Tibial nerve (tissue), 4 donors: ENCODE measurements around the gene ZNF431. TPM values are rescaled to one million over a fixed set of nuclear protein-coding genes. Genes with fewer than 3 reads are reported as not detected.

Source experiments
- DNase-seq, 2 donors: peaks; one replicate each; pipeline ENCODE4 v3.0.0-alpha.2; 2019; ENCODE audit warnings: low spot score in 2 of 2
- H3K27ac ChIP-seq, 4 donors: fragments of 200-600 bp; sonication (generic) in 3 of 4; one replicate each; pipeline ENCODE4 v1.5.1; 2017 to 2019; ENCODE audit warnings: mild to moderate bottlenecking in 1 of 4
- H3K27me3 ChIP-seq, 2 donors: fragments of 200-600 bp; sonication (generic) in 1 of 2; one replicate each; pipeline versions ENCODE4 v1.5.1 to v1.6.0; 2017 to 2019
- H3K36me3 ChIP-seq, 3 donors: fragments of 200-600 bp; sonication (generic); one replicate each; pipeline ENCODE4 v1.5.1; 2018 to 2019
- H3K4me1 ChIP-seq, 4 donors: fragments of 200-600 bp; sonication (generic) in 3 of 4; one replicate each; pipeline ENCODE4 v1.5.1; 2017 to 2019
- H3K4me3 ChIP-seq, 4 donors: fragments of 200-600 bp; sonication (generic) in 3 of 4; one replicate each; pipeline ENCODE4 v1.5.1; 2017 to 2019; ENCODE audit warnings: mild to moderate bottlenecking in 1 of 4, moderate library complexity in 1 of 4
- H3K9me3 ChIP-seq, 4 donors: fragments of 200-600 bp; sonication (generic) in 3 of 4; one replicate each; pipeline ENCODE4 v1.5.1; 2017 to 2019
- CTCF ChIP-seq, 5 experiments: fragments of 200-600 bp in 3 of 5; fragments of 450-650 bp in 2 of 5; sonication (generic) in 3 of 5; IDR thresholded peaks; one replicate each; pipeline ENCODE4 v1.5.1; 2016 to 2019; ENCODE audit warnings: antibody characterized with exemption in 5 of 5, mild to moderate bottlenecking in 3 of 5, moderate library complexity in 2 of 5
- EP300 ChIP-seq, 2 donors: sonication (generic); formaldehyde crosslinking; IDR thresholded peaks; one replicate each; pipeline ENCODE4 v1.6.1; 2017; ENCODE audit warnings: antibody characterized with exemption in 2 of 2, mild to moderate bottlenecking in 1 of 2
- POLR2A ChIP-seq, 2 donors: fragments of 450-650 bp; IDR thresholded peaks; one replicate each; pipeline ENCODE4 v1.6.1; 2017; ENCODE audit warnings: antibody characterized with exemption in 2 of 2, mild to moderate bottlenecking in 2 of 2, moderate library complexity in 2 of 2
- WGBS, 2 donors: methylation state at CpG; one replicate each; pipeline ENCODE4 v1.1.5; 2018; 5-methylcytosine and 5-hydroxymethylcytosine counted together
- total RNA-seq, 4 donors: library from RNA; depleted of rRNA; stranded (reverse); fragments of >200 nt; gene quantifications; one replicate each; pipeline ENCODE4 v1.1.0, GENCODE V29; 2016

ZNF431 gene
- total RNA-seq: 10 to 100 TPM in 3 of 4 donors, 1 to 10 TPM in 1; 5.9 to 20.4 (median 15.6) TPM

- no peaks in the 10 kb centered on the region for H3K27me3 ChIP-seq
- H3K9me3 ChIP-seq: no peaks in the 10 kb centered on the region
- peaks cover 0 to 16% (median 0%) of the 10 kb centered on the region in 4 donors for H3K4me1 ChIP-seq
- peaks cover 0 to 33% (median 3%) of the 10 kb centered on the region in 3 donors for H3K36me3 ChIP-seq
- H3K27ac ChIP-seq: peak within 1 kb of the TSS; percentile 61 to 88 (median 84)
- peak; percentile 87 to 92 for DNase-seq
- peak within 1 kb of the TSS; percentile 56 to 76 (median 74) for H3K4me3 ChIP-seq
- WGBS, 2 donors: 1 to 2% methylated on average over 23 to 29 of the region's 30 CpGs
- TF ChIP-seq EP300 (IDR thresholded peaks at IDR 0.05): peak in 1 of 2 donors; percentile 84
- peak; percentile 23 to 67 for TF ChIP-seq POLR2A (IDR thresholded peaks at IDR 0.05)
- peak in 1 of 5 experiments; percentile 13 for TF ChIP-seq CTCF (IDR thresholded peaks at IDR 0.05)
These were observed at the start of gene ZNF431 for GRCh38 chr19:21141787-21142464. Gene ZNF431 (plus strand): TSS chr19:21142040. CDS start chr19:21142184, 144 bp downstream.

- H3K4me3 ChIP-seq: no peak overlapping the region
- H3K9me3 ChIP-seq: no peaks in the 10 kb centered on the region
- no peak for DNase-seq
- H3K36me3 ChIP-seq: peaks cover 0 to 5% (median 0%) of the 10 kb centered on the region in 3 donors
- H3K27ac ChIP-seq: no peak overlapping the region
- H3K4me1 ChIP-seq: no peaks in the 10 kb centered on the region
- TF ChIP-seq EP300 (IDR thresholded peaks at IDR 0.05): no peak
- TF ChIP-seq CTCF (IDR thresholded peaks at IDR 0.05): no peak
- TF ChIP-seq POLR2A (IDR thresholded peaks at IDR 0.05): no peak
- H3K27me3 ChIP-seq: no peaks in the 10 kb centered on the region
These were observed 49.7 kb upstream of the ZNF431 start for GRCh38 chr19:21092109-21092508.

GRCh38 chr19:21094347-21095025, 47.4 kb upstream of the ZNF431 start:
- Histone ChIP-seq H3K4me3 (no peak overlapping the region), H3K36me3 (peaks cover 0 to 16% (median 0%) of the 10 kb centered on the region in 3 donors), H3K27ac (no peak overlapping the region), H3K27me3 (no peaks in the 10 kb centered on the region), H3K9me3 (no peaks in the 10 kb centered on the region), H3K4me1 (no peaks in the 10 kb centered on the region)
- no peak for DNase-seq
- WGBS, 2 donors: 85 to 90% methylated on average over 1 of the region's 1 CpG
- no peak for TF ChIP-seq EP300 (IDR thresholded peaks at IDR 0.05)
- no peak for TF ChIP-seq CTCF (IDR thresholded peaks at IDR 0.05)
- TF ChIP-seq POLR2A (IDR thresholded peaks at IDR 0.05): no peak

GRCh38 chr19:21098291-21098690, 43.5 kb upstream of the ZNF431 start:
- Histone ChIP-seq H3K9me3 (no peaks in the 10 kb centered on the region), H3K4me3 (no peak overlapping the region), H3K27ac (no peak overlapping the region), H3K4me1 (no peaks in the 10 kb centered on the region), H3K36me3 (peaks cover 0 to 32% (median 0%) of the 10 kb centered on the region in 3 donors), H3K27me3 (no peaks in the 10 kb centered on the region)
- DNase-seq: no peak
- WGBS, 2 donors: 88 to 93% methylated on average over 2 of the region's 2 CpGs
- TF ChIP-seq CTCF (IDR thresholded peaks at IDR 0.05) (no peak), POLR2A (IDR thresholded peaks at IDR 0.05) (no peak), EP300 (IDR thresholded peaks at IDR 0.05) (no peak)
